ENCODE results near the gene TYROBP.

The TYROBP gene

GRCh38 chr19:35935911-35936737 lies 28.0 kb upstream of the TYROBP start, which contains the start of gene LRFN3:
Gene LRFN3 (plus strand): TSS chr19:35936374. CDS start chr19:35939426, 3,052 bp downstream.
- in situ Hi-C loops (cut with HindIII; ENCODE audit: low pct_ligation_motif_present, low sequenced_read_pairs) = no loop called here
- H3K27ac ChIP-seq = no peak within 1 kb of the TSS
- H3K4me3 ChIP-seq (ENCODE audit: low read depth, low read length) = peak within 1 kb of the TSS; percentile 64
- peak; percentile 46 for DNase-seq
- H3K36me3 ChIP-seq (replicated peaks) = peaks cover 2% of the 10 kb centered on the region
- no peaks in the 10 kb centered on the region for H3K27me3 ChIP-seq (replicated peaks)
- no peak for TF ChIP-seq CTCF (IDR thresholded peaks at IDR 0.05; ENCODE audit: low read depth, low read length, missing control alignments)

GRCh38 chr19:35932291-35932936 lies 24.3 kb upstream of the TYROBP start:
- no peak for TF ChIP-seq CTCF (IDR thresholded peaks at IDR 0.05; ENCODE audit: low read depth, low read length, missing control alignments)
- no peaks in the 10 kb centered on the region for H3K27me3 ChIP-seq (replicated peaks)
- in situ Hi-C loops (cut with HindIII; ENCODE audit: low pct_ligation_motif_present, low sequenced_read_pairs) = no loop called here
- no peaks in the 10 kb centered on the region for H3K36me3 ChIP-seq (replicated peaks)
- H3K27ac ChIP-seq = no peak overlapping the region
- no peak overlapping the region for H3K4me3 ChIP-seq (ENCODE audit: low read depth, low read length)
- DNase-seq = no peak

GRCh38 chr19:35931874-35932202 lies 23.7 kb upstream of the TYROBP start:
- no peak for TF ChIP-seq CTCF (IDR thresholded peaks at IDR 0.05; ENCODE audit: low read depth, low read length, missing control alignments)
- no peak overlapping the region for H3K4me3 ChIP-seq (ENCODE audit: low read depth, low read length)
- DNase-seq = no peak
- no peaks in the 10 kb centered on the region for H3K36me3 ChIP-seq (replicated peaks)
- in situ Hi-C loops (cut with HindIII; ENCODE audit: low pct_ligation_motif_present, low sequenced_read_pairs) = no loop called here
- no peak overlapping the region for H3K27ac ChIP-seq
- no peaks in the 10 kb centered on the region for H3K27me3 ChIP-seq (replicated peaks)

GRCh38 chr19:35931161-35931873 lies 23.2 kb upstream of the TYROBP start:
- H3K27me3 ChIP-seq (replicated peaks) = no peaks in the 10 kb centered on the region
- H3K4me3 ChIP-seq (ENCODE audit: low read depth, low read length) = peak overlapping the region; percentile 47
- in situ Hi-C loops (cut with HindIII; ENCODE audit: low pct_ligation_motif_present, low sequenced_read_pairs) = no loop called here
- H3K27ac ChIP-seq = no peak overlapping the region
- peak; percentile 99 for DNase-seq
- no peaks in the 10 kb centered on the region for H3K36me3 ChIP-seq (replicated peaks)
- TF ChIP-seq CTCF (IDR thresholded peaks at IDR 0.05; ENCODE audit: low read depth, low read length, missing control alignments) = peak; percentile 92

GRCh38 chr19:35929876-35930275 lies 21.8 kb upstream of the TYROBP start:
- Histone ChIP-seq H3K27me3 (replicated peaks) (no peaks in the 10 kb centered on the region), H3K4me3 (ENCODE audit: low read depth, low read length) (no peak overlapping the region), H3K36me3 (replicated peaks) (no peaks in the 10 kb centered on the region), H3K27ac (no peak overlapping the region)
- in situ Hi-C loops (cut with HindIII; ENCODE audit: low pct_ligation_motif_present, low sequenced_read_pairs) = no loop called here
- no peak for TF ChIP-seq CTCF (IDR thresholded peaks at IDR 0.05; ENCODE audit: low read depth, low read length, missing control alignments)
- no peak for DNase-seq

Measured in brain microvascular endothelial cell (primary cell).